ENCODE results near the gene MPZL2. TPM values are rescaled to one million over a fixed set of nuclear protein-coding genes. Genes with fewer than 3 reads are reported as not detected.

Gene MPZL2
- total and polyA plus RNA-seq, 2 of the 13 experiments (the other 11 are each of a cell fraction or from before 2014, with no cell fraction given), result 27.9 to 53.7 TPM

DNA sequence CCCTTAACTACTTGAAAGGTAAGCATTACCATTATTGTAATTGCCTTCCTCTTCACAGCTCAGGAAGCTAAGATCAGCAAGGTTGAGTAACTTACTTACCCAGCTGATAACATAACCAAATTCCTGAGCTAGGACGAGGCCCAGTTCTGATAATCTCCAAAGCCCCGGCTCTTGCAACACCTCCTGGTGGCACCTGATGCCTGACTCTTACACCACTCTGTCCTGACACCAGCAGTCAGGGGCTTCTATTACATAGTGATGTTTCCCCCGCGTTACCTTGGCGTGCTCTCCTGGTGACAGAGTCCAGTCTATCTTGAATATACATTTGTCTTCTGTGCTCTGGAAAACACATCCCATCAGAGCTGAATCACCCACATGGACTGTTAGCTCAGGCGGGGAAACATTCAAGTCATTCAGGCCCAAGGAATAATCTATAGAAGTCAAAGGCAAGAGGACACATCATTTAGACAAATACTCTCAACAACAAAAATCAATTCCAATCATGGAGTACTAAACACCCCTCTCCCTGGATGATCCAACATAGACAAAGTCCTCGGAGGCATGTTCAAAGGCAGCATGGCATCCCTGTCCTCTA, 51.9 kb downstream of the MPZL2 start (continued):
- TF ChIP-seq, protein P1, sequence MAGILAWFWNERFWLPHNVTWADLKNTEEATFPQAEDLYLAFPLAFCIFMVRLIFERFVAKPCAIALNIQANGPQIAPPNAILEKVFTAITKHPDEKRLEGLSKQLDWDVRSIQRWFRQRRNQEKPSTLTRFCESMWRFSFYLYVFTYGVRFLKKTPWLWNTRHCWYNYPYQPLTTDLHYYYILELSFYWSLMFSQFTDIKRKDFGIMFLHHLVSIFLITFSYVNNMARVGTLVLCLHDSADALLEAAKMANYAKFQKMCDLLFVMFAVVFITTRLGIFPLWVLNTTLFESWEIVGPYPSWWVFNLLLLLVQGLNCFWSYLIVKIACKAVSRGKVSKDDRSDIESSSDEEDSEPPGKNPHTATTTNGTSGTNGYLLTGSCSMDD (CRISPR knock-in tag; IDR thresholded peaks at IDR 0.05), result no peak
- TF ChIP-seq ZNF746 (CRISPR knock-in tag; IDR thresholded peaks at IDR 0.05) (peak; percentile 48; the same call in 1 of the 2 replicates), SALL1 (CRISPR knock-in tag; IDR thresholded peaks at IDR 0.05) (peak; percentile 98), HHEX (CRISPR knock-in tag; IDR thresholded peaks at IDR 0.05) (peak; percentile 24; the same call in 1 of the 2 replicates), ZNF782 (CRISPR knock-in tag; IDR thresholded peaks at IDR 0.05; ENCODE audit: borderline replicate concordance) (peak; percentile 56; the same call in 1 of the 2 replicates), NONO (IDR thresholded peaks at IDR 0.05) (no peak), NONO (CRISPR knock-in tag; conservative IDR thresholded peaks at IDR 0.05) (peak; percentile 78; the same call in 1 of the 2 replicates), SAP130 (CRISPR knock-in tag; IDR thresholded peaks at IDR 0.05; ENCODE audit: low read depth) (peak; percentile 82), TMF1 (CRISPR knock-in tag; IDR thresholded peaks at IDR 0.05; ENCODE audit: low read depth) (no peak)
- TF ChIP-seq, protein P2, sequence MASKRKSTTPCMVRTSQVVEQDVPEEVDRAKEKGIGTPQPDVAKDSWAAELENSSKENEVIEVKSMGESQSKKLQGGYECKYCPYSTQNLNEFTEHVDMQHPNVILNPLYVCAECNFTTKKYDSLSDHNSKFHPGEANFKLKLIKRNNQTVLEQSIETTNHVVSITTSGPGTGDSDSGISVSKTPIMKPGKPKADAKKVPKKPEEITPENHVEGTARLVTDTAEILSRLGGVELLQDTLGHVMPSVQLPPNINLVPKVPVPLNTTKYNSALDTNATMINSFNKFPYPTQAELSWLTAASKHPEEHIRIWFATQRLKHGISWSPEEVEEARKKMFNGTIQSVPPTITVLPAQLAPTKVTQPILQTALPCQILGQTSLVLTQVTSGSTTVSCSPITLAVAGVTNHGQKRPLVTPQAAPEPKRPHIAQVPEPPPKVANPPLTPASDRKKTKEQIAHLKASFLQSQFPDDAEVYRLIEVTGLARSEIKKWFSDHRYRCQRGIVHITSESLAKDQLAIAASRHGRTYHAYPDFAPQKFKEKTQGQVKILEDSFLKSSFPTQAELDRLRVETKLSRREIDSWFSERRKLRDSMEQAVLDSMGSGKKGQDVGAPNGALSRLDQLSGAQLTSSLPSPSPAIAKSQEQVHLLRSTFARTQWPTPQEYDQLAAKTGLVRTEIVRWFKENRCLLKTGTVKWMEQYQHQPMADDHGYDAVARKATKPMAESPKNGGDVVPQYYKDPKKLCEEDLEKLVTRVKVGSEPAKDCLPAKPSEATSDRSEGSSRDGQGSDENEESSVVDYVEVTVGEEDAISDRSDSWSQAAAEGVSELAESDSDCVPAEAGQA (IDR thresholded peaks at IDR 0.05; ENCODE audit: low read depth), result no peak
- TF ChIP-seq, protein P2 (CRISPR knock-in tag; IDR thresholded peaks at IDR 0.05; ENCODE audit: borderline replicate concordance), result peak; percentile 49; the same call in 1 of the 2 replicates
- TF ChIP-seq, protein P3, sequence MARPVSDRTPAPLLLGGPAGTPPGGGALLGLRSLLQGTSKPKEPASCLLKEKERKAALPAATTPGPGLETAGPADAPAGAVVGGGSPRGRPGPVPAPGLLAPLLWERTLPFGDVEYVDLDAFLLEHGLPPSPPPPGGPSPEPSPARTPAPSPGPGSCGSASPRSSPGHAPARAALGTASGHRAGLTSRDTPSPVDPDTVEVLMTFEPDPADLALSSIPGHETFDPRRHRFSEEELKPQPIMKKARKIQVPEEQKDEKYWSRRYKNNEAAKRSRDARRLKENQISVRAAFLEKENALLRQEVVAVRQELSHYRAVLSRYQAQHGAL (CRISPR knock-in tag; IDR thresholded peaks at IDR 0.05; ENCODE audit: not compliant biosample characterization), result no peak
- TF ChIP-seq, protein P4, sequence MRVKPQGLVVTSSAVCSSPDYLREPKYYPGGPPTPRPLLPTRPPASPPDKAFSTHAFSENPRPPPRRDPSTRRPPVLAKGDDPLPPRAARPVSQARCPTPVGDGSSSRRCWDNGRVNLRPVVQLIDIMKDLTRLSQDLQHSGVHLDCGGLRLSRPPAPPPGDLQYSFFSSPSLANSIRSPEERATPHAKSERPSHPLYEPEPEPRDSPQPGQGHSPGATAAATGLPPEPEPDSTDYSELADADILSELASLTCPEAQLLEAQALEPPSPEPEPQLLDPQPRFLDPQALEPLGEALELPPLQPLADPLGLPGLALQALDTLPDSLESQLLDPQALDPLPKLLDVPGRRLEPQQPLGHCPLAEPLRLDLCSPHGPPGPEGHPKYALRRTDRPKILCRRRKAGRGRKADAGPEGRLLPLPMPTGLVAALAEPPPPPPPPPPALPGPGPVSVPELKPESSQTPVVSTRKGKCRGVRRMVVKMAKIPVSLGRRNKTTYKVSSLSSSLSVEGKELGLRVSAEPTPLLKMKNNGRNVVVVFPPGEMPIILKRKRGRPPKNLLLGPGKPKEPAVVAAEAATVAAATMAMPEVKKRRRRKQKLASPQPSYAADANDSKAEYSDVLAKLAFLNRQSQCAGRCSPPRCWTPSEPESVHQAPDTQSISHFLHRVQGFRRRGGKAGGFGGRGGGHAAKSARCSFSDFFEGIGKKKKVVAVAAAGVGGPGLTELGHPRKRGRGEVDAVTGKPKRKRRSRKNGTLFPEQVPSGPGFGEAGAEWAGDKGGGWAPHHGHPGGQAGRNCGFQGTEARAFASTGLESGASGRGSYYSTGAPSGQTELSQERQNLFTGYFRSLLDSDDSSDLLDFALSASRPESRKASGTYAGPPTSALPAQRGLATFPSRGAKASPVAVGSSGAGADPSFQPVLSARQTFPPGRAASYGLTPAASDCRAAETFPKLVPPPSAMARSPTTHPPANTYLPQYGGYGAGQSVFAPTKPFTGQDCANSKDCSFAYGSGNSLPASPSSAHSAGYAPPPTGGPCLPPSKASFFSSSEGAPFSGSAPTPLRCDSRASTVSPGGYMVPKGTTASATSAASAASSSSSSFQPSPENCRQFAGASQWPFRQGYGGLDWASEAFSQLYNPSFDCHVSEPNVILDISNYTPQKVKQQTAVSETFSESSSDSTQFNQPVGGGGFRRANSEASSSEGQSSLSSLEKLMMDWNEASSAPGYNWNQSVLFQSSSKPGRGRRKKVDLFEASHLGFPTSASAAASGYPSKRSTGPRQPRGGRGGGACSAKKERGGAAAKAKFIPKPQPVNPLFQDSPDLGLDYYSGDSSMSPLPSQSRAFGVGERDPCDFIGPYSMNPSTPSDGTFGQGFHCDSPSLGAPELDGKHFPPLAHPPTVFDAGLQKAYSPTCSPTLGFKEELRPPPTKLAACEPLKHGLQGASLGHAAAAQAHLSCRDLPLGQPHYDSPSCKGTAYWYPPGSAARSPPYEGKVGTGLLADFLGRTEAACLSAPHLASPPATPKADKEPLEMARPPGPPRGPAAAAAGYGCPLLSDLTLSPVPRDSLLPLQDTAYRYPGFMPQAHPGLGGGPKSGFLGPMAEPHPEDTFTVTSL (CRISPR knock-in tag; IDR thresholded peaks at IDR 0.05; ENCODE audit: borderline replicate concordance), result peak; percentile 86
- TF ChIP-seq, protein P5, sequence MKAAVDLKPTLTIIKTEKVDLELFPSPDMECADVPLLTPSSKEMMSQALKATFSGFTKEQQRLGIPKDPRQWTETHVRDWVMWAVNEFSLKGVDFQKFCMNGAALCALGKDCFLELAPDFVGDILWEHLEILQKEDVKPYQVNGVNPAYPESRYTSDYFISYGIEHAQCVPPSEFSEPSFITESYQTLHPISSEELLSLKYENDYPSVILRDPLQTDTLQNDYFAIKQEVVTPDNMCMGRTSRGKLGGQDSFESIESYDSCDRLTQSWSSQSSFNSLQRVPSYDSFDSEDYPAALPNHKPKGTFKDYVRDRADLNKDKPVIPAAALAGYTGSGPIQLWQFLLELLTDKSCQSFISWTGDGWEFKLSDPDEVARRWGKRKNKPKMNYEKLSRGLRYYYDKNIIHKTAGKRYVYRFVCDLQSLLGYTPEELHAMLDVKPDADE (CRISPR knock-in tag; IDR thresholded peaks at IDR 0.05), result no peak
